AG09319 (cell line): ENCODE measurements around the gene TRIP12.

Source experiments
- DNase-seq: peaks from one replicate; pipeline ENCODE4 v3.0.0-alpha.2; 2010; ENCODE audit warnings: low read depth; ENCODE audit errors: extremely low read depth
- CTCF ChIP-seq: IDR thresholded peaks from 2 replicates; pipeline ENCODE4 v1.5.1; 2011; ENCODE audit warnings: low read depth, mild to moderate bottlenecking, inconsistent platforms, low read length, moderate library complexity

The TRIP12 gene

GRCh38 chr2:229825476-229825875 lies 96.3 kb downstream of the TRIP12 start:
- no peak for DNase-seq
- TF ChIP-seq CTCF = no peak

- TF ChIP-seq CTCF = no peak
These were observed 100.5 kb downstream of the TRIP12 start for GRCh38 chr2:229821316-229821715.

GRCh38 chr2:229818230-229818629 lies 103.6 kb downstream of the TRIP12 start:
- no peak for TF ChIP-seq CTCF
- no peak for DNase-seq

More at GRCh38 chr2:229821316-229821715, 100.5 kb downstream of the TRIP12 start:
- DNase-seq = no peak

- DNase-seq = no peak
- no peak for TF ChIP-seq CTCF
These were observed 106.0 kb downstream of the TRIP12 start for GRCh38 chr2:229815858-229816257.

GRCh38 chr2:229815342-229815741 lies 106.5 kb downstream of the TRIP12 start:
- no peak for TF ChIP-seq CTCF
- no peak for DNase-seq

GRCh38 chr2:229810786-229811185 lies 111.0 kb downstream of the TRIP12 start:
- DNase-seq = peak; percentile 36
- no peak for TF ChIP-seq CTCF

GRCh38 chr2:229805559-229805958 lies 116.2 kb downstream of the TRIP12 start:
- no peak for TF ChIP-seq CTCF
- DNase-seq = no peak
